GM12892 (cell line): ENCODE measurements around the gene NAALADL2.

Source experiments
- POLR2A ChIP-seq: IDR thresholded peaks from 2 replicates; pipeline ENCODE4 v1.6.1; 2011; ENCODE audit warnings: low read depth, low read length, control low read depth
- POLR2AphosphoS5 ChIP-seq: IDR thresholded peaks from 2 replicates; pipeline ENCODE4 v1.6.1; 2011; ENCODE audit warnings: low read depth, low read length, control low read depth
- TAF1 ChIP-seq: IDR thresholded peaks from 2 replicates; pipeline ENCODE4 v1.6.1; 2011; ENCODE audit warnings: low read depth, mild to moderate bottlenecking, control low read depth, low read length, borderline replicate concordance

- TF ChIP-seq POLR2A (no peak), POLR2AphosphoS5 (no peak), TAF1 (no peak)
Measured at GRCh38 chr3:175778994-175779393, 919.9 kb downstream of the NAALADL2 start.
